ENCODE data around the gene SANBR. TPM values are rescaled to one million over a fixed set of nuclear protein-coding genes. Genes with fewer than 3 reads are reported as not detected.
A peak's percentile ranks its signal among the peaks of the same experiment; 100 is the strongest.

SANBR gene
- total and polyA plus RNA-seq, 2 of the 13 experiments (the other 11 are each of a cell fraction or from before 2014, with no cell fraction given) = 9.8 to 20.9 TPM

- TF ChIP-seq ZNF646 (CRISPR knock-in tag; IDR thresholded peaks at IDR 0.05) (peak; percentile 96), MAFF (IDR thresholded peaks at IDR 0.05; ENCODE audit: low read depth, low read length) (peak; percentile 49), EHMT2 (IDR thresholded peaks at IDR 0.05; ENCODE audit: borderline replicate concordance, low read depth, low read length) (peak; percentile 69; the same call in 1 of the 2 replicates), HMGXB3 (CRISPR knock-in tag; IDR thresholded peaks at IDR 0.05; ENCODE audit: borderline replicate concordance) (no peak), HOXA9 (CRISPR knock-in tag; IDR thresholded peaks at IDR 0.05; ENCODE audit: borderline replicate concordance) (no peak), ZNF788 (CRISPR knock-in tag; IDR thresholded peaks at IDR 0.05; ENCODE audit: borderline replicate concordance) (peak; percentile 93), GLI4 (CRISPR knock-in tag; IDR thresholded peaks at IDR 0.05; ENCODE audit: borderline replicate concordance) (no peak), GABPB1 (CRISPR knock-in tag; IDR thresholded peaks at IDR 0.05) (peak; percentile 19; the same call in 1 of the 2 replicates), SOX13 (IDR thresholded peaks at IDR 0.05) (peak; percentile 40; the same call in 1 of the 2 replicates), SOX13 (CRISPR knock-in tag; conservative IDR thresholded peaks at IDR 0.05 in 1 of 2, IDR thresholded peaks at IDR 0.05 in 1 of 2) (peak in 1 of 2 experiments; percentile 82; a peak in 2 of 4 replicates), SMAD3 (CRISPR knock-in tag; IDR thresholded peaks at IDR 0.05) (no peak), TARDBP (CRISPR knock-in tag; IDR thresholded peaks at IDR 0.05) (peak; percentile 83), YEATS2 (CRISPR knock-in tag; IDR thresholded peaks at IDR 0.05; ENCODE audit: borderline replicate concordance) (no peak), RFX3 (CRISPR knock-in tag; IDR thresholded peaks at IDR 0.05) (no peak), HDAC6 (IDR thresholded peaks at IDR 0.05; ENCODE audit: low read depth, low read length) (no peak), MEF2D (CRISPR knock-in tag; IDR thresholded peaks at IDR 0.05) (no peak)
- TF ChIP-seq, protein P1, sequence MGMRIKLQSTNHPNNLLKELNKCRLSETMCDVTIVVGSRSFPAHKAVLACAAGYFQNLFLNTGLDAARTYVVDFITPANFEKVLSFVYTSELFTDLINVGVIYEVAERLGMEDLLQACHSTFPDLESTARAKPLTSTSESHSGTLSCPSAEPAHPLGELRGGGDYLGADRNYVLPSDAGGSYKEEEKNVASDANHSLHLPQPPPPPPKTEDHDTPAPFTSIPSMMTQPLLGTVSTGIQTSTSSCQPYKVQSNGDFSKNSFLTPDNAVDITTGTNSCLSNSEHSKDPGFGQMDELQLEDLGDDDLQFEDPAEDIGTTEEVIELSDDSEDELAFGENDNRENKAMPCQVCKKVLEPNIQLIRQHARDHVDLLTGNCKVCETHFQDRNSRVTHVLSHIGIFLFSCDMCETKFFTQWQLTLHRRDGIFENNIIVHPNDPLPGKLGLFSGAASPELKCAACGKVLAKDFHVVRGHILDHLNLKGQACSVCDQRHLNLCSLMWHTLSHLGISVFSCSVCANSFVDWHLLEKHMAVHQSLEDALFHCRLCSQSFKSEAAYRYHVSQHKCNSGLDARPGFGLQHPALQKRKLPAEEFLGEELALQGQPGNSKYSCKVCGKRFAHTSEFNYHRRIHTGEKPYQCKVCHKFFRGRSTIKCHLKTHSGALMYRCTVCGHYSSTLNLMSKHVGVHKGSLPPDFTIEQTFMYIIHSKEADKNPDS (CRISPR knock-in tag; IDR thresholded peaks at IDR 0.05) = no peak
Measured at GRCh38 chr2:61090386-61090921, 24.8 kb downstream of the SANBR start (continued).
